ENCODE results near the gene SAXO1. TPM values are rescaled to one million over a fixed set of nuclear protein-coding genes. Genes with fewer than 3 reads are reported as not detected.

The SAXO1 gene
- total RNA-seq, 1 donor from 2014 or later = 0.02 TPM

- TF ChIP-seq CTCF (IDR thresholded peaks at IDR 0.05) = no peak
- ATAC-seq (ENCODE audit: low read depth) (no peak), DNase-seq (no peak)
- ChIA-PET CTCF (no interaction called here), POLR2A (no interaction called here)
- Mint-ChIP-seq H3K36me3 (ENCODE audit: low read depth) (no peaks in the 10 kb centered on the region), H3K9me3 (peaks cover 8% of the 10 kb centered on the region), H3K27ac (no peak overlapping the region), H3K4me3 (no peak overlapping the region), H3K4me1 (no peaks in the 10 kb centered on the region), H3K27me3 (no peaks in the 10 kb centered on the region)
- intact Hi-C loops (cut with micrococcal nuclease) = no loop called here
Observed at GRCh38 chr9:18896531-18897179, 136.4 kb downstream of the SAXO1 start.

- Mint-ChIP-seq H3K4me3 (no peak overlapping the region), H3K27ac (no peak overlapping the region), H3K9me3 (peaks cover 5% of the 10 kb centered on the region), H3K4me1 (no peaks in the 10 kb centered on the region), H3K27me3 (no peaks in the 10 kb centered on the region), H3K36me3 (ENCODE audit: low read depth) (no peaks in the 10 kb centered on the region)
- no peak for TF ChIP-seq CTCF (IDR thresholded peaks at IDR 0.05)
- DNase-seq (no peak), ATAC-seq (ENCODE audit: low read depth) (no peak)
- CTCF ChIA-PET = no interaction called here
- intact Hi-C loops (cut with micrococcal nuclease) = no loop called here
- POLR2A ChIA-PET = no interaction called here
Observed at GRCh38 chr9:18896004-18896403, 137.0 kb downstream of the SAXO1 start.

GRCh38 chr9:18893491-18893890 lies 139.5 kb downstream of the SAXO1 start:
- intact Hi-C loops (cut with micrococcal nuclease) = no loop called here
- Mint-ChIP-seq H3K9me3 (peaks cover 5% of the 10 kb centered on the region), H3K27ac (no peak overlapping the region), H3K36me3 (ENCODE audit: low read depth) (no peaks in the 10 kb centered on the region), H3K4me1 (no peaks in the 10 kb centered on the region), H3K4me3 (no peak overlapping the region), H3K27me3 (no peaks in the 10 kb centered on the region)
- DNase-seq = no peak
- ATAC-seq (ENCODE audit: low read depth) = no peak
- no peak for TF ChIP-seq CTCF (IDR thresholded peaks at IDR 0.05)
- POLR2A ChIA-PET = no interaction called here
- CTCF ChIA-PET = interaction anchor here (0.6 kb wide), 1 partner anchor 33 kb away, joined by 3 read pairs; no protein-coding TSS in a partner anchor

- Mint-ChIP-seq H3K4me3 (no peak overlapping the region), H3K27me3 (no peaks in the 10 kb centered on the region), H3K36me3 (ENCODE audit: low read depth) (no peaks in the 10 kb centered on the region), H3K4me1 (no peaks in the 10 kb centered on the region), H3K27ac (no peak overlapping the region), H3K9me3 (peaks cover 5% of the 10 kb centered on the region)
- TF ChIP-seq CTCF (IDR thresholded peaks at IDR 0.05) = no peak
- ChIA-PET CTCF (interaction anchor here (0.6 kb wide), 1 partner anchor 32 kb away, joined by 3 read pairs; no protein-coding TSS in a partner anchor), POLR2A (no interaction called here)
- intact Hi-C loops (cut with micrococcal nuclease) = no loop called here
- no peak for DNase-seq
- ATAC-seq (ENCODE audit: low read depth) = no peak
Observed at GRCh38 chr9:18893046-18893445, 140.0 kb downstream of the SAXO1 start.

GRCh38 chr9:18891946-18892670 lies 140.9 kb downstream of the SAXO1 start:
- H3K9me3 Mint-ChIP-seq = peaks cover 5% of the 10 kb centered on the region
- TF ChIP-seq CTCF (IDR thresholded peaks at IDR 0.05) = no peak
- no peak overlapping the region for H3K27ac Mint-ChIP-seq
- H3K36me3 Mint-ChIP-seq (ENCODE audit: low read depth) = no peaks in the 10 kb centered on the region
- no peak for DNase-seq
- POLR2A ChIA-PET = no interaction called here
- no peak overlapping the region for H3K4me3 Mint-ChIP-seq
- intact Hi-C loops (cut with micrococcal nuclease) = no loop called here
- ATAC-seq (ENCODE audit: low read depth) = no peak
- CTCF ChIA-PET = no interaction called here
- no peaks in the 10 kb centered on the region for H3K4me1 Mint-ChIP-seq
- H3K27me3 Mint-ChIP-seq = no peaks in the 10 kb centered on the region
